HUES6 (cell line): ENCODE results near the gene GNG12.

Experiments
- H3K27ac ChIP-seq: 2 replicates; pipeline ENCODE4 v1.7.0; 2013; ENCODE audit warnings: low read depth, mild to moderate bottlenecking, low read length, inconsistent platforms
- H3K27me3 ChIP-seq: 2 replicates; pipeline ENCODE4 v1.6.1; 2013; ENCODE audit warnings: low read length; ENCODE audit not compliant: control insufficient read depth, insufficient read depth
- H3K36me3 ChIP-seq: 2 replicates; pipeline ENCODE4 v1.6.1; 2013; ENCODE audit warnings: low read length; ENCODE audit not compliant: control insufficient read depth, insufficient read depth
- H3K4me1 ChIP-seq: 2 replicates; pipeline ENCODE4 v1.6.1; 2013; ENCODE audit warnings: low read length; ENCODE audit not compliant: control insufficient read depth, insufficient read depth
- H3K4me3 ChIP-seq: 2 replicates; pipeline ENCODE4 v1.5.1; 2013; ENCODE audit warnings: low read depth, low read length
- H3K9ac ChIP-seq: one replicate; pipeline ENCODE4 v1.6.1; 2013; ENCODE audit warnings: mild to moderate bottlenecking, low read length
- H3K9me3 ChIP-seq: 2 replicates; pipeline ENCODE4 v1.6.1; 2013; ENCODE audit warnings: low read depth, low read length; ENCODE audit not compliant: control insufficient read depth, insufficient read depth

GNG12 gene

GRCh38 chr1:67785847-67786753 is 47.2 kb downstream of the GNG12 start:
- Histone ChIP-seq H3K4me3 (no peak overlapping the region), H3K27me3 (no peaks in the 10 kb centered on the region), H3K9me3 (no peaks in the 10 kb centered on the region), H3K4me1 (peaks cover 5% of the 10 kb centered on the region; the same call in 1 of the 2 replicates), H3K36me3 (no peaks in the 10 kb centered on the region), H3K27ac (no peak overlapping the region), H3K9ac (no peak overlapping the region)

- Histone ChIP-seq H3K9me3 (no peaks in the 10 kb centered on the region), H3K36me3 (no peaks in the 10 kb centered on the region), H3K27ac (no peak overlapping the region), H3K27me3 (no peaks in the 10 kb centered on the region), H3K4me3 (no peak overlapping the region), H3K4me1 (0 out of 2 replicates have a peak, but pooled peaks cover 5% of the 10 kb centered on the region), H3K9ac (no peak overlapping the region)
Observed at GRCh38 chr1:67784545-67785186, 48.6 kb downstream of the GNG12 start.

GRCh38 chr1:67780637-67781036 is 52.6 kb downstream of the GNG12 start:
- H3K4me3 ChIP-seq = no peak overlapping the region
- H3K9me3 ChIP-seq = no peaks in the 10 kb centered on the region
- no peaks in the 10 kb centered on the region for H3K27me3 ChIP-seq
- no peak overlapping the region for H3K27ac ChIP-seq
- H3K9ac ChIP-seq = no peak overlapping the region
- no peaks in the 10 kb centered on the region for H3K4me1 ChIP-seq
- no peaks in the 10 kb centered on the region for H3K36me3 ChIP-seq

- no peak overlapping the region for H3K4me3 ChIP-seq
- no peaks in the 10 kb centered on the region for H3K36me3 ChIP-seq
- no peaks in the 10 kb centered on the region for H3K9me3 ChIP-seq
- H3K4me1 ChIP-seq = no peaks in the 10 kb centered on the region
- H3K27me3 ChIP-seq = no peaks in the 10 kb centered on the region
- H3K27ac ChIP-seq = no peak overlapping the region
- no peak overlapping the region for H3K9ac ChIP-seq
Observed at GRCh38 chr1:67777440-67777839, 55.8 kb downstream of the GNG12 start.

- Histone ChIP-seq H3K27ac (no peak overlapping the region), H3K9ac (no peak overlapping the region), H3K27me3 (no peaks in the 10 kb centered on the region), H3K4me3 (no peak overlapping the region), H3K4me1 (no peaks in the 10 kb centered on the region), H3K9me3 (no peaks in the 10 kb centered on the region), H3K36me3 (no peaks in the 10 kb centered on the region)
Observed at GRCh38 chr1:67777016-67777415, 56.3 kb downstream of the GNG12 start.

- H3K27ac ChIP-seq = no peak overlapping the region
Observed at GRCh38 chr1:67773462-67773861, 59.8 kb downstream of the GNG12 start.

GRCh38 chr1:67771749-67772148 is 61.5 kb downstream of the GNG12 start:
- Histone ChIP-seq H3K4me1 (peaks cover 4% of the 10 kb centered on the region), H3K4me3 (no peak overlapping the region), H3K9ac (no peak overlapping the region), H3K27ac (no peak overlapping the region), H3K9me3 (no peaks in the 10 kb centered on the region), H3K36me3 (no peaks in the 10 kb centered on the region), H3K27me3 (no peaks in the 10 kb centered on the region)

More at GRCh38 chr1:67773462-67773861, 59.8 kb downstream of the GNG12 start:
- H3K27me3 ChIP-seq = no peaks in the 10 kb centered on the region
- H3K36me3 ChIP-seq = no peaks in the 10 kb centered on the region
- H3K9me3 ChIP-seq = no peaks in the 10 kb centered on the region
- no peak overlapping the region for H3K4me3 ChIP-seq
- no peak overlapping the region for H3K9ac ChIP-seq
- no peaks in the 10 kb centered on the region for H3K4me1 ChIP-seq

- H3K36me3 ChIP-seq = no peaks in the 10 kb centered on the region
- no peak overlapping the region for H3K4me3 ChIP-seq
- H3K27ac ChIP-seq = no peak overlapping the region
- no peaks in the 10 kb centered on the region for H3K27me3 ChIP-seq
- H3K9me3 ChIP-seq = no peaks in the 10 kb centered on the region
- peaks cover 10% of the 10 kb centered on the region for H3K4me1 ChIP-seq
- H3K9ac ChIP-seq = no peak overlapping the region
Observed at GRCh38 chr1:67771152-67771551, 62.1 kb downstream of the GNG12 start.

GRCh38 chr1:67769633-67770256 is 63.5 kb downstream of the GNG12 start:
- H3K27ac ChIP-seq = no peak overlapping the region
- no peak overlapping the region for H3K9ac ChIP-seq
- H3K36me3 ChIP-seq = no peaks in the 10 kb centered on the region
- H3K9me3 ChIP-seq = no peaks in the 10 kb centered on the region
- no peaks in the 10 kb centered on the region for H3K27me3 ChIP-seq
- no peak overlapping the region for H3K4me3 ChIP-seq
- H3K4me1 ChIP-seq = peaks cover 11% of the 10 kb centered on the region

GRCh38 chr1:67768480-67768879 is 64.8 kb downstream of the GNG12 start:
- no peaks in the 10 kb centered on the region for H3K27me3 ChIP-seq
- no peak overlapping the region for H3K9ac ChIP-seq
- H3K9me3 ChIP-seq = no peaks in the 10 kb centered on the region
- H3K27ac ChIP-seq = no peak overlapping the region
- H3K4me3 ChIP-seq = no peak overlapping the region
- no peaks in the 10 kb centered on the region for H3K36me3 ChIP-seq
- H3K4me1 ChIP-seq = peaks cover 11% of the 10 kb centered on the region
